ENCODE results near the gene ARHGAP9.

ARHGAP9 gene

DNA sequence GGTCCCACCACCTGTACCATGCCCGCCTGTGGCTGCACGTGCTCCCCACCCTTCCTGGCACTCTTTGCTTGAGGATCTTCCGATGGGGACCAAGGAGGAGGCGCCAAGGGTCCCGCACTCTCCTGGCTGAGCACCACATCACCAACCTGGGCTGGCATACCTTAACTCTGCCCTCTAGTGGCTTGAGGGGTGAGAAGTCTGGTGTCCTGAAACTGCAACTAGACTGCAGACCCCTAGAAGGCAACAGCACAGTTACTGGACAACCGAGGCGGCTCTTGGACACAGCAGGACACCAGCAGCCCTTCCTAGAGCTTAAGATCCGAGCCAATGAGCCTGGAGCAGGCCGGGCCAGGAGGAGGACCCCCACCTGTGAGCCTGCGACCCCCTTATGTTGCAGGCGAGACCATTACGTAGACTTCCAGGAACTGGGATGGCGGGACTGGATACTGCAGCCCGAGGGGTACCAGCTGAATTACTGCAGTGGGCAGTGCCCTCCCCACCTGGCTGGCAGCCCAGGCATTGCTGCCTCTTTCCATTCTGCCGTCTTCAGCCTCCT, 23.4 kb downstream of the ARHGAP9 start:
- Histone ChIP-seq H3K9ac (ENCODE audit: low read length) (peak overlapping the region; percentile 37; the same call in 1 of the 2 replicates), H2AFZ (ENCODE audit: low read depth, low read length, severe bottlenecking) (no peak overlapping the region), H3K27ac (ENCODE audit: low read depth, low read length) (no peak overlapping the region), H3K27me3 (ENCODE audit: low read length) (no peaks in the 10 kb centered on the region), H3F3A (ENCODE audit: insufficient read depth) (peaks cover 14% of the 10 kb centered on the region), H3K4me3 (ENCODE audit: insufficient read depth, low read length, poor library complexity, severe bottlenecking) (no peak overlapping the region), H4K20me1 (ENCODE audit: low read depth, low read length) (no peaks in the 10 kb centered on the region), H3K9me3 (ENCODE audit: insufficient read depth, low read length) (no peaks in the 10 kb centered on the region), H3K36me3 (ENCODE audit: low read length) (no peaks in the 10 kb centered on the region), H3K79me2 (ENCODE audit: insufficient read depth, low read length) (no peaks in the 10 kb centered on the region; the same call in 1 of the 2 replicates), H3K4me2 (ENCODE audit: low read depth, low read length, poor library complexity, severe bottlenecking) (peak overlapping the region; percentile 54), H3K9me2 (replicated peaks; ENCODE audit: insufficient read depth, low read length) (no peaks in the 10 kb centered on the region)
- no peak for TF ChIP-seq EZH2phosphoT487 (conservative IDR thresholded peaks at IDR 0.05; ENCODE audit: low read length)
- TF ChIP-seq, protein P1, sequence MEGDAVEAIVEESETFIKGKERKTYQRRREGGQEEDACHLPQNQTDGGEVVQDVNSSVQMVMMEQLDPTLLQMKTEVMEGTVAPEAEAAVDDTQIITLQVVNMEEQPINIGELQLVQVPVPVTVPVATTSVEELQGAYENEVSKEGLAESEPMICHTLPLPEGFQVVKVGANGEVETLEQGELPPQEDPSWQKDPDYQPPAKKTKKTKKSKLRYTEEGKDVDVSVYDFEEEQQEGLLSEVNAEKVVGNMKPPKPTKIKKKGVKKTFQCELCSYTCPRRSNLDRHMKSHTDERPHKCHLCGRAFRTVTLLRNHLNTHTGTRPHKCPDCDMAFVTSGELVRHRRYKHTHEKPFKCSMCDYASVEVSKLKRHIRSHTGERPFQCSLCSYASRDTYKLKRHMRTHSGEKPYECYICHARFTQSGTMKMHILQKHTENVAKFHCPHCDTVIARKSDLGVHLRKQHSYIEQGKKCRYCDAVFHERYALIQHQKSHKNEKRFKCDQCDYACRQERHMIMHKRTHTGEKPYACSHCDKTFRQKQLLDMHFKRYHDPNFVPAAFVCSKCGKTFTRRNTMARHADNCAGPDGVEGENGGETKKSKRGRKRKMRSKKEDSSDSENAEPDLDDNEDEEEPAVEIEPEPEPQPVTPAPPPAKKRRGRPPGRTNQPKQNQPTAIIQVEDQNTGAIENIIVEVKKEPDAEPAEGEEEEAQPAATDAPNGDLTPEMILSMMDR (IDR thresholded peaks at IDR 0.05; ENCODE audit: insufficient read depth, low read length, poor library complexity, severe bottlenecking): peak; percentile 77

DNA sequence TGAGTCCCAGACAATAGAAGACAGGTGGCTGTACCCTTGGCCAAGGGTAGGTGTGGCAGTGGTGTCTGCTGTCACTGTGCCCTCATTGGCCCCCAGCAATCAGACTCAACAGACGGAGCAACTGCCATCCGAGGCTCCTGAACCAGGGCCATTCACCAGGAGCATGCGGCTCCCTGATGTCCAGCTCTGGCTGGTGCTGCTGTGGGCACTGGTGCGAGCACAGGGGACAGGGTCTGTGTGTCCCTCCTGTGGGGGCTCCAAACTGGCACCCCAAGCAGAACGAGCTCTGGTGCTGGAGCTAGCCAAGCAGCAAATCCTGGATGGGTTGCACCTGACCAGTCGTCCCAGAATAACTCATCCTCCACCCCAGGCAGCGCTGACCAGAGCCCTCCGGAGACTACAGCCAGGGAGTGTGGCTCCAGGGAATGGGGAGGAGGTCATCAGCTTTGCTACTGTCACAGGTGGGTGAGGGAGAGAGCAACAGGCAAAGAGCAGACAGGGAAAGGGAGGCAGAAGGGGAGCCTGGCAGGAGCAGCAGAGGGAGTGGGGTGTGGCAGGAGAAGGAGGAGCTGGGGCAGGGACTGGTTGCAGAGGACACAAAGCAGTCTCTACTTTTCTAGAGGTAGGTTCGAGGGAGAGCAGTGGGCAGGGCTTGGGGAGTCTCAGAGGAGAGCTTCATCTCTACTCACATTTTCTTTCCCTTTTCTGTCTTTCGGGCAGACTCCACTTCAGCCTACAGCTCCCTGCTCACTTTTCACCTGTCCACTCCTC, 24.1 kb downstream of the ARHGAP9 start:
- Histone ChIP-seq H3K9me3 (ENCODE audit: insufficient read depth, low read length) (no peaks in the 10 kb centered on the region), H3K36me3 (ENCODE audit: low read length) (no peaks in the 10 kb centered on the region), H3K4me3 (ENCODE audit: insufficient read depth, low read length, poor library complexity, severe bottlenecking) (no peak overlapping the region), H3K79me2 (ENCODE audit: insufficient read depth, low read length) (no peaks in the 10 kb centered on the region), H2AFZ (ENCODE audit: low read depth, low read length, severe bottlenecking) (peak overlapping the region; percentile 15), H3K27ac (ENCODE audit: low read depth, low read length) (no peak overlapping the region), H3K9ac (ENCODE audit: low read length) (peak overlapping the region; percentile 37; the same call in 1 of the 2 replicates), H3F3A (ENCODE audit: insufficient read depth) (peaks cover 9% of the 10 kb centered on the region; the same call in 1 of the 2 replicates), H3K9me2 (replicated peaks; ENCODE audit: insufficient read depth, low read length) (no peaks in the 10 kb centered on the region), H3K4me2 (ENCODE audit: low read depth, low read length, poor library complexity, severe bottlenecking) (peak overlapping the region; percentile 54), H4K20me1 (ENCODE audit: low read depth, low read length) (no peaks in the 10 kb centered on the region), H3K27me3 (ENCODE audit: low read length) (no peaks in the 10 kb centered on the region)
- TF ChIP-seq EZH2phosphoT487 (conservative IDR thresholded peaks at IDR 0.05; ENCODE audit: low read length): no peak
- TF ChIP-seq, protein P1 (IDR thresholded peaks at IDR 0.05; ENCODE audit: insufficient read depth, low read length, poor library complexity, severe bottlenecking): no peak

DNA sequence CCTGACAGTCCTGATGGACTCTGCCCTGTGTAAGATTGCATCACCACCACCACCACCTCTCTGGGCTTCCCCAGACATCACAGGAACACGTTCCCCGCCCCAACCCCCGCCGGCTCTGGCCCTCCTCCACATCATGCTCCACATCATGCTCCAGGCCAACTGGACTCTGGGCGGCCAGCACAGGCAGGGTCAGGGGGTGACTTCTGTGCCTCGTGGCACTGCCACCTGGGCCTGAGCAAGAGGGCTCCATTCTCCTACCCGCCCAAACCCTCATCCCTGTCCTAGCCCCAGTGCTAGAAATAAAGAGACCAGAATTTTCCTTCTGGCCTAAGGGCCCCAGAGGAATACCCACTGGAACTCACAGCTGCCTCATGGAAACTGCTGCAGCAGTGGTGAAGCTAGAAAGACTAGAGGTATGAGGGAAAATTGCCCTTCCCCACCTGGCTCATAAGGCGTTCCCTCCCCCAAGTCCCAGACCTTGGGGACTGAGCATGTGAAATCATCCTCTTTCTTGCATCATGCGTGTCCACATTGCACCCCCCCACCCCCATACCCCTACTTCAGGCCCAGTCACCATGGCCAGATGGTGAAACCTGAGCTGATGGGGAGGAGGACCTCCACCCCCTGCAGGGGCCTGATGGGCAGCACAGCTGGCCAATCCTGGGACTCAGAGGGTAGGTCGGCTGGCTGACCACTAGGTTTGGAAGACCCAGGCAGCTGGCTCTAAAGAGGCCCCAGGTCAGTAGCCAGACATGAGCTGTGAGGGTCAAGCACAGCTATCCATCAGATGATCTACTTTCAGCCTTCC, 24.9 kb downstream of the ARHGAP9 start, which contains the start of gene INHBE:
TSS of gene INHBE (plus strand) at position 742 of the 808 bp plus-strand sequence. CDS start 230 bp downstream, outside the sequence.
- Histone ChIP-seq H3K9ac (ENCODE audit: low read length) (peak within 1 kb of the TSS; percentile 37; the same call in 1 of the 2 replicates), H3K9me3 (ENCODE audit: insufficient read depth, low read length) (no peaks in the 10 kb centered on the region), H3K36me3 (ENCODE audit: low read length) (no peaks in the 10 kb centered on the region), H3K4me2 (ENCODE audit: low read depth, low read length, poor library complexity, severe bottlenecking) (peak within 1 kb of the TSS; percentile 54), H3K27me3 (ENCODE audit: low read length) (no peaks in the 10 kb centered on the region), H2AFZ (ENCODE audit: low read depth, low read length, severe bottlenecking) (peak within 1 kb of the TSS; percentile 15), H3K9me2 (replicated peaks; ENCODE audit: insufficient read depth, low read length) (no peaks in the 10 kb centered on the region), H3K79me2 (ENCODE audit: insufficient read depth, low read length) (no peaks in the 10 kb centered on the region), H3K27ac (ENCODE audit: low read depth, low read length) (no peak within 1 kb of the TSS), H3K4me3 (ENCODE audit: insufficient read depth, low read length, poor library complexity, severe bottlenecking) (no peak within 1 kb of the TSS), H3F3A (ENCODE audit: insufficient read depth) (0 out of 2 replicates have a peak, but pooled peaks cover 5% of the 10 kb centered on the region), H4K20me1 (ENCODE audit: low read depth, low read length) (no peaks in the 10 kb centered on the region)
- no peak for TF ChIP-seq EZH2phosphoT487 (conservative IDR thresholded peaks at IDR 0.05; ENCODE audit: low read length)
- TF ChIP-seq, protein P1 (IDR thresholded peaks at IDR 0.05; ENCODE audit: insufficient read depth, low read length, poor library complexity, severe bottlenecking): no peak

Measured in SU-DHL-6 (cell line).